ENCODE results near the gene RANBP17.

DNA sequence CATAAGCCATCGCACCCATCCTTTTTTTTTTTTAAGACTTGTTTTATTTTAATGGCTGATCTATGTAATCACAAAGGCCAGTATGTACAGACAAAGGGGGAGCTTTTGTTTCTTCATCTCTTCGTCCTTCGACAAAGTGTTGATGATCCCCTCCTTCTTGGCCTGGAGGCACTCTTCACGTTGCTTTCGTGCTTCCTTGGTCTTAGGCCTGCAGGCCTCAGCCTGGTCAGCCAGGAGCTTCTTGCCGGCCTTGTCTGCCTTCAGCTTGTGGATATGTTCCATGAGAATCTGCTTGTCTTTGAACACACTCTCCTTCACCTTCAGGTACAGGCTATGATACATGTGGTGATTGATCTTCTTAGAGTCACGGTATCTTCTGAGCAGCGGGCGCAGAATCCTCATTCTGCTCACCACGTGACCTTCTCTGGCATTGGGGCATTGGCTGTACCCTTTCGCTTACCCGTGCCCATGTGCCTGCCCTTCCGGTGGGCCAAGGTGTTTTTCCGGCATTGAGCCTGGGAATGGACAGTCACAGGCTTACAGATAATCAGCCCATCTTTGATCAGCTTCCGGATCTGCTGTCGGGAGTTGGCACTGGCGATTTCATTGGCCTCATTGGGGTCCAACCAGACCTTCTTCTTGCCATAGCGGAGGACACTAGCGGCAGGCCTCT, 483.3 kb downstream of the RANBP17 start:
- TF ChIP-seq, protein P1, sequence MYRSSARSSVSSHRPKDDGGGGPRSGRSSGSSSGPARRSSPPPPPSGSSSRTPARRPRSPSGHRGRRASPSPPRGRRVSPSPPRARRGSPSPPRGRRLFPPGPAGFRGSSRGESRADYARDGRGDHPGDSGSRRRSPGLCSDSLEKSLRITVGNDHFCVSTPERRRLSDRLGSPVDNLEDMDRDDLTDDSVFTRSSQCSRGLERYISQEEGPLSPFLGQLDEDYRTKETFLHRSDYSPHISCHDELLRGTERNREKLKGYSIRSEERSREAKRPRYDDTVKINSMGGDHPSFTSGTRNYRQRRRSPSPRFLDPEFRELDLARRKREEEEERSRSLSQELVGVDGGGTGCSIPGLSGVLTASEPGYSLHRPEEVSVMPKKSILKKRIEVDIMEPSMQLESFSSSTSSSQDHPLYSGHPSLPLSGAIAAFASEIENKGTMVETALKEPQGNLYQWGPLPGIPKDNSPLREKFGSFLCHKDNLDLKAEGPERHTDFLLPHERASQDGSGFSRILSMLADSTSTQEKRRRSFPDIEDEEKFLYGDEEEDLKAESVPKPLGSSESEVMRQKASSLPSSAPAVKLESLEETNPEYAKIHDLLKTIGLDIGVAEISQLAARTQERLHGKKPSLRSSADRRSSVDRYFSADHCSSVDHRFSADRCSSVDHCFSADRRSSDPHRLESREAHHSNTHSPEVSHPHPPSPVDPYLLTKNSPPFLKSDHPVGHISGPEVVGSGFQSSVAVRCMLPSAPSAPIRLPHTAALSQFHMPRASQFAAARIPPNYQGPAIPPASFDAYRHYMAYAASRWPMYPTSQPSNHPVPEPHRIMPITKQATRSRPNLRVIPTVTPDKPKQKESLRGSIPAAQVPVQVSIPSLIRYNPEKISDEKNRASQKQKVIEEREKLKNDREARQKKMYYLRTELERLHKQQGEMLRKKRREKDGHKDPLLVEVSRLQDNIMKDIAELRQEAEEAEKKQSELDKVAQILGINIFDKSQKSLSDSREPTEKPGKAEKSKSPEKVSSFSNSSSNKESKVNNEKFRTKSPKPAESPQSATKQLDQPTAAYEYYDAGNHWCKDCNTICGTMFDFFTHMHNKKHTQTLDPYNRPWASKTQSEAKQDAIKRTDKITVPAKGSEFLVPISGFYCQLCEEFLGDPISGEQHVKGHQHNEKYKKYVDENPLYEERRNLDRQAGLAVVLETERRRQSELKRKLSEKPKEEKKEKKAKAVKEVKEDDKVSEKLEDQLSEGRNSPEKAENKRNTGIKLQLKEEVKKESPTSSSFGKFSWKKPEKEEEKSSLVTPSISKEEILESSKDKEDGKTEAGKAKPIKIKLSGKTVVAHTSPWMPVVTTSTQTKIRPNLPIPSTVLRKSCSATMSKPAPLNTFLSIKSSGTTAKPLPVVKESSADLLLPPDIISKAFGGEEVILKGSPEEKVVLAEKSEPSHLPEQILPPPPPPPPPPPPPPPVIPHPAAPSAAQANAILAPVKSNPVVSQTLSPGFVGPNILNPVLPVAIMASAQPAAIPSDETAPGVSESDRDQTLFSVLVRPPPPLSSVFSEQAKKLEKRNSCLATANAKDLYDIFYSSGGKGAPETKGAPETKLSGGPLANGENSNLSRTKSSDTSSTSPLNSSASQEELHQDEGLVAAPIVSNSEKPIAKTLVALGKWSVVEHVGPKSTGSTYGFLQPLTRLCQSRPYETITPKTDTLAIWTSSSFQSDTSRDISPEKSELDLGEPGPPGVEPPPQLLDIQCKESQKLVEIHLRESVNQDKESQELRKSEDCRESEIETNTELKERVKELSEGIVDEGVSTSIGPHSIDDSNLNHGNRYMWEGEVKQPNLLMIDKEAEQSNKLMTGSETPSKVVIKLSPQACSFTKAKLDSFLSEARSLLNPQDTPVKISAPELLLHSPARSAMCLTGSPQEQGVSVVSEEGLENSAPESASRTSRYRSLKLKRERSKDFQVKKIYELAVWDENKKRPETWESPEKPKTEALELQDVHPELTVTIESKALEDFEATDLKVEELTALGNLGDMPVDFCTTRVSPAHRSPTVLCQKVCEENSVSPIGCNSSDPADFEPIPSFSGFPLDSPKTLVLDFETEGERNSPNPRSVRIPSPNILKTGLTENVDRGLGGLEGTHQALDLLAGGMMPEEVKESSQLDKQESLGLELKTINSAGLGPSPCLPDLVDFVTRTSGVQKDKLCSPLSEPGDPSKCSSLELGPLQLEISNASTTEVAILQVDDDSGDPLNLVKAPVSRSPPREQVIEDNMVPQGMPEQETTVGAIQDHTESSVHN (IDR thresholded peaks at IDR 0.05; ENCODE audit: borderline replicate concordance in 1 of 2, low read depth in 1 of 2) = no peak
- TF ChIP-seq TAF1 (IDR thresholded peaks at IDR 0.05; ENCODE audit: control insufficient read depth, extremely low read depth, insufficient read depth, low read length, severe bottlenecking) (no peak), ZNF274 (IDR thresholded peaks at IDR 0.05; ENCODE audit: borderline replicate concordance, low read depth, low read length) (no peak), ZBTB17 (CRISPR knock-in tag; IDR thresholded peaks at IDR 0.05) (no peak)

Measured in K562 (cell line).